HG02943 (cell line): ENCODE results near the gene CDH2.
"Not testable (repeated sequence)": the region's sequence is repeated elsewhere in the genome, so short reads cannot be mapped to it uniquely, and the experiment has no call there.

Source experiments
- ATAC-seq: cut with Tn5 transposase; IDR thresholded peaks from one replicate; pipeline ENCODE4 v1.9.1; 2021; ENCODE audit warnings: mild to moderate bottlenecking, low read depth, moderate library complexity; ENCODE audit not compliant: unreplicated experiment

CDH2 gene

DNA sequence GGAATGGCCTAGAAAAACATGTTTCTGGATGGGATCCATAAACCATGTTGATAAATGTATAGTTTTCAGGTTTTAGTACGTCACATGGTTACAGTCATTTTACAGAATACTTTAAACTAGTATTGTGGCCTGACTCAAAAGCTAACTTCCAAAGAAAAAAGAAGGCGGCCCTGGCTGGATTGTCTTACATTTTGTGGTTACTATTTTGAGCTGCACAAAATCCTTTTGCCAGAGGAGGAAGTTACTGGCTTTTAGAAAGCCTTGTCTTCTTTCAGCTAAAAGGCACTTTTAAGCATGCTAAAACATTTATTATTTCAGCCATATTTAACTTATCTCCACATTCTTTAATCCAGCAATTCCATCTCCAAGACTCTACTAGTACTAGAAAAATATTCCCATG, 227.9 kb downstream of the CDH2 start:
- no peak for ATAC-seq

DNA sequence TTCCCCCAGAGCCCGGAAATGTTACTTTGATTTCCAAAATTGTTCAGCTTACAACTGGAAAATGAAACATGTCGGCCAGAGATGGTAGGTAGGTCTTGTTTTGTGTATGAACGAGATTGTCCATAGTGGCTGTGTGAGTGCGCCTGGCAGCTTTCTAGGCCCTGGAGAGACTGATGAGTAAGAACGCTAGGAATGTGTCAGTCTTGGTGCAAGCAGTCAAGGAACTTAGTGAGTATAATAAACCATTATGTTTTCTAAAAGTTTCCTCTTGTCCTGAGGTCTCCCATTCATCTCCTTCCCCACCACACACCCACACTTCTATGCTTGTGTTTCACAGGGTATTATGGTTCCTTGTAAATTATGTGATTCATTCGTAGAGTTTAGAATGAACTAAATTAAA, 234.2 kb downstream of the CDH2 start:
- ATAC-seq = no peak

DNA sequence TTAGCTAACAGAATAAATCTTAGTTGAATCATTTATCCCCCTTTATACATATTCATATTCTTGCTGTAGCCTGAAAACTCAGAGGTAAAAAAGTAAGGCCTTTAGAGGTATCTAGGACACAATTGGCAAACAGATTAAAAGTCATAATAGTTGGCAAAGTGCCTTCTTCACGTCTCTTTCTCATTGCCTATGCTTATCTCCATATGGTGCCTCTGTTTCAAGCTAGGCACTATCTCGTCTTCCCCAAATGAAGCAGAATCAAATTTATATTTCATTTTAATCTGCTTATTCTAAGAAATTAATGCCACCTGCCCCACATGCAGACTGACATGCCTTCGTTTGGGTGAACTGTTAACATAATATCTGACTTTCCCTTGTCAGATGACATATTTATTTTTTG, 245.4 kb downstream of the CDH2 start:
- ATAC-seq = no peak

DNA sequence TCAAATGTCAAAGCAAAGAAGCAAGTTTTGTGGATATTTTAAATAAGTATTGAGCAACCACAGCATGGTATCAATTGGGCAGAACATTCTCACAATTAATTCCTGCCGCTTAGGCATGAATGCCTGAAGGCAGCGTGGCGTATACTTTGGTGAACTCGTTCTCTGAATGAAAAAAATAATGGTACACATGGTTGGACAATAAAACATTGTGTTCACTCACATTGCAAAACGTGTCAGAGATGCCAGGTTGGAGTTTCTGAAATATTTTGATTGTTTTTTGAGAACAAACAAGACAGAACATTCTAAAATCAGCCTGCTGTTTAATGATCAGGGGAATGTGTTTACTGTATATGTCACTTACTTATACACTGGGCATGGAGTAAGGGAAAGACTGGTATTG, 254.2 kb downstream of the CDH2 start:
- no peak for ATAC-seq

DNA sequence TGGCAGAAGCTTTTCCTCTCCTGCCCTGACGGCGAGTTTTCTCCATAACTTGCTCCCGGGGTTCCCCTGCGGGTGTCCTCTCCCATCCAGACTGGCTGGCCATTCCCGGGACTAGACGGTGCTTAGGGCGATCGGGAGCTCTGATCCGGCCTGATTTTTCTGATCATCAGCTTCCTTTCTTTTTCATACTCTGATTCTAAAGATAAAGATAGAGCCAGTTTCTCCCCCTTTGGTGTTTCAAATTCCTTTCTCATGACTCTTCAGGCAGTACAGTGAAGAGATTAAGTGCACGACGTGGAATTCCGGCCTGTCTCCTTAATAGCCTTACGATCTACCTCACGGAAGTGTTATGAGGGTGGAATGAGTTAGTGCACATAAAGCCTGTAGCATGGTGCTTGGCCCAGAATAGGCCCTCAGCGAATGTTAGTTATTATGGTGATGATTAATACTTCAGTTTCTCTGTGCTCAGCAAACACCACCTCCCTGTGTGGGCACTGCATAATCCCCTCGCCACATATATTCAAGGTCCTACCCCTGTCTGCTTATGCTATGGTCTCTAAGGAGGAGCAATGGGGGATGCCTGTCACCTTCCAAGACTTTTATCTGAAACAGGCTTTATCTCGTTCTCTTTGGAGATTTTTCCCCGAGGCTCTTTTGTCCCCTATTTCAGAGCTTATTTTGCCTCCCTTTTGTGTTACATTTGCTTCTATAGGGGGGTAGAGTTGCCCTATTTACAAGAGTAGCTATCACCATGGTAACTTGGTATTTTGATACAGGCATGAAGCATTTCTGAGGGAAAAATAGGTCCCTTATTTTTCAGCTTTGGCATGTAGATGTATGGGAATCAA, 254.8 kb downstream of the CDH2 start:
- no peak for ATAC-seq

DNA sequence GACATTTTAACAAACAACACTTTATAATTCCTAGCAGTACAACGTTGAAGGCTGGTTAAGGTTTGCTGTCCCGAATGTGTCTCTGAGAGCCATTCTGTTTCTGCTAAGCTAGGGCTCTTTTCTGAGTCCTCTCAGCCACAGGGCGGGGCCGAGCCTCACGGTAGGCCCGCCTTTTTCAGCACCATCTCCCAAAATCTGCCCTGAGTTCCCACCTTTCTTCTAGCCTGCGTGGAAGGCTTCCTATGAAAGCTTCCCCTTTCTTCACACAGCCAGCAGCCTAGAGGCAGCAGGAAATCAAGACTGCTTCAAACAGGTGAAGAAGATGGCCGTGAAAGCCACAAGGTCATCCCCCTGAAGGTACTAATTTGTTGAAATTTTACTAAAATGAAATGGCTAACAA, 255.5 kb downstream of the CDH2 start:
- ATAC-seq = no peak

DNA sequence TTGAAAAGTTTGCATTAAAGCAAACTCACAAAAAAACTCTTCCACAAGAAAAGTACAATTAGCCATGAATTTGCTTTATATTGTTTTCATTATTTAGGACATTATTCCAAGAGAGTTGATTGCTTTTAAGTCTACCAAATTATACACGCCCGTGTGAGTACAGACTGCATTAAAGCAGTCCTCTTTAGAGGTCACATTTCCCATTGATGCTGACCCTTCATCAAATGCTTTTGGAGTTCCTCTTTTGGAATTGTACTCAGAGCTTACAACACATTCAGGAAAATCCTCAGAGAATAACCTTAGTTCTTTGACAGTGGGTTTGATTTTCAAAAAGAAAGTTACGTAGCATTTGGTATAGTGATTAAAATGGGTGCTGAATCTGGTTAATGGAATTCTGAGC, 256.1 kb downstream of the CDH2 start:
- no peak for ATAC-seq

DNA sequence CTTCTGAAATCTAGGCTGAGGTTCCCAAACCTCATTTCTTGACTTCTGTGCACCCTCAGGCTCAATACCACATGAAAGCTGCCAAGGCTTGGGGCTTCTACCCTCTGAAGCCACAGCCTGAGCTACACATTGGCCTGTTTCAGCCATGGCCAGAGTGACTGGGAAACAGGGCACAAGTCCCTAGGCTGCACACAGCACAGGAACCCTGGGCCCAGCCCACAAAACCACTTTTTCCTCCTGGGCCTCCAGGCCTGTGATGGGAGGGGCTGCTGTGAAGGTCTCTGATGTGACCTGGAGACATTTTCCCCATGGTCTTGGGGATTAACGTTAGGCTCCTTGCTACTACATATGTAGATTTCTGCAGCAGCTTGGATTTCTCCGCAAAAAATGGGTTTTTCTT, 270.7 kb downstream of the CDH2 start:
- ATAC-seq = not testable (repeated sequence)

DNA sequence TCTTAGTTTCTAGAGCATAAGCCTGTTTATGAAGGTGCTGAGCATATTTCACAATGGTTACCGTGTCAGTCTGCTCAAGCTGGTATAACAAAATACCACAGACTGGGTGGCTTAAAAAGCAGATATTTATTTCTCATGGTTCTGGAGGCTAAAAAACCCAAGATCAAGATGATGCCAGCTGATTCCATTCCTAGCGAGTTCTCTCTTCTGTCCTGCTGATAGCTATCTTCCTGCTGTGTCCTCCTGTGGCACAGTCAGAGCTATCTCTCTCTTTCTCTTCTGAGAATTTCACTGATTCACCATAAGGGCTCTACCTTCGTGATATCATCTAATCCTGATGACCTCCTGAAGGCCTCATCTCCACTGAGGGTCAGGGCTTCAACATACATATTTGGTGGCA, 273.0 kb downstream of the CDH2 start:
- no peak for ATAC-seq

DNA sequence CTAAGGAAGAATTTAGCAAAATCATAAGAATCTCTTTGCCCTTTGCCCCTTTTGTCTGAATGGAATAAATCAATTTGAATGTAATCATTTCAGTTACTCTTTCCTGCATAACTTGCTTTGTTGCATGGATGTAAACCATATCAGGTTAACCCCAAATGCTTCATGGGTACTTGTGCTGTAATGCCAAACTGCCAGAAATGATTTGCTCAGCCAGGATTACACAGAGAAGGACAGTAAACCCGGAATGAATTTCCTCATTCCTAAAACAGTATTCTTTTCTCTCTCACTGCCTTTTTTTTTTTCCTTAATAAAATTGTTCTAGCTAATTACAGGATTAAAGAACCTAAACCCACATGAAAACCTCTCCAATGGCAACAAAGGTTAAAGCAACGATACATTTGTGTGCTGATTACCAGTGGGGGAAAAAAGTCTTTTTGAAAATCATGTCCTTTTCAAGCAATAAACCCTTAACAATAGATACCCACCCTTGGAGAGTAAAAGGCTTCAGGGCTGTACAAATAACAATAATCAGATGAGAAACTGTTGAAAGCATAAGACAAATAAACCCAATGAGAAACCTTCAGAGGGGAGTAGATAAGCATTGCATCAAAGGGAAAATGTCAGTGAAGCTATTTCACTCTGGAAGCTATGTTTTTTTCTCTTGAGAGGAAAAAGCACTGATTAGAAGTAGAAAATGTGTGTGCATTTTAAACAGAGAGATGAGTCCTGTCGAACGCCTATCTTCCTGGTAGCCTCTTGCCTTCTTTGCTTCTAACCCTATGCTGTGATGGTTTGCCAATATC, 275.3 kb downstream of the CDH2 start:
- no peak for ATAC-seq
